ENCODE data around the gene COL6A3. TPM values are rescaled to one million over a fixed set of nuclear protein-coding genes. Genes with fewer than 3 reads are reported as not detected.
A peak's percentile ranks its signal among the peaks of the same experiment; 100 is the strongest.

The COL6A3 gene
- total RNA-seq, 1 donor from 2014 or later, result 645 TPM

DNA sequence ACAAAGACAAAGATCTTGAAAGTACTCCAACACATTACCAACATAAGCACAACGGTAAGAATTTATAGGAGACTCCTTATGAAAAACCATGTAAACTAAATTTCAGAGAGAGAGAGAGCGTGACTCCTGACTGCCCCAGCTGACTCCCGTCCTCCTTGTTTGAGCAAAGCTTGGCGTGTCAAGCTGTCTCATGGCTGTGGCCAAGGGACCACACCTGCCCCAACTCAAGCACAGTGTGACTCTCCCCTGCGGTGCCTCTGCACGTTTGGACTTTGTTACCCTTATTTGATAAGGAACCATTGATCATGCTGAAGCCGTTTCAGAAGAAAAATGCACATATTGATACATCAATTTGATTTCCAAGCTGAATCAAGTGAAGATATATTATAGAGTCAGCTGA is 124.8 kb downstream of the COL6A3 start:
- Mint-ChIP-seq H3K4me3 (no peak overlapping the region), H3K9me3 (peaks cover 10% of the 10 kb centered on the region), H3K36me3 (peaks cover 3% of the 10 kb centered on the region), H3K27ac (peak overlapping the region; percentile 74), H3K27me3 (ENCODE audit: low read depth) (no peaks in the 10 kb centered on the region), H3K4me1 (peaks cover 42% of the 10 kb centered on the region)
- no peak for DNase-seq (ENCODE audit: low spot score in 2 of 2, unreplicated experiment in 2 of 2)
- TF ChIP-seq, protein P1, sequence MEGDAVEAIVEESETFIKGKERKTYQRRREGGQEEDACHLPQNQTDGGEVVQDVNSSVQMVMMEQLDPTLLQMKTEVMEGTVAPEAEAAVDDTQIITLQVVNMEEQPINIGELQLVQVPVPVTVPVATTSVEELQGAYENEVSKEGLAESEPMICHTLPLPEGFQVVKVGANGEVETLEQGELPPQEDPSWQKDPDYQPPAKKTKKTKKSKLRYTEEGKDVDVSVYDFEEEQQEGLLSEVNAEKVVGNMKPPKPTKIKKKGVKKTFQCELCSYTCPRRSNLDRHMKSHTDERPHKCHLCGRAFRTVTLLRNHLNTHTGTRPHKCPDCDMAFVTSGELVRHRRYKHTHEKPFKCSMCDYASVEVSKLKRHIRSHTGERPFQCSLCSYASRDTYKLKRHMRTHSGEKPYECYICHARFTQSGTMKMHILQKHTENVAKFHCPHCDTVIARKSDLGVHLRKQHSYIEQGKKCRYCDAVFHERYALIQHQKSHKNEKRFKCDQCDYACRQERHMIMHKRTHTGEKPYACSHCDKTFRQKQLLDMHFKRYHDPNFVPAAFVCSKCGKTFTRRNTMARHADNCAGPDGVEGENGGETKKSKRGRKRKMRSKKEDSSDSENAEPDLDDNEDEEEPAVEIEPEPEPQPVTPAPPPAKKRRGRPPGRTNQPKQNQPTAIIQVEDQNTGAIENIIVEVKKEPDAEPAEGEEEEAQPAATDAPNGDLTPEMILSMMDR (IDR thresholded peaks at IDR 0.05; ENCODE audit: unreplicated experiment), result no peak

DNA sequence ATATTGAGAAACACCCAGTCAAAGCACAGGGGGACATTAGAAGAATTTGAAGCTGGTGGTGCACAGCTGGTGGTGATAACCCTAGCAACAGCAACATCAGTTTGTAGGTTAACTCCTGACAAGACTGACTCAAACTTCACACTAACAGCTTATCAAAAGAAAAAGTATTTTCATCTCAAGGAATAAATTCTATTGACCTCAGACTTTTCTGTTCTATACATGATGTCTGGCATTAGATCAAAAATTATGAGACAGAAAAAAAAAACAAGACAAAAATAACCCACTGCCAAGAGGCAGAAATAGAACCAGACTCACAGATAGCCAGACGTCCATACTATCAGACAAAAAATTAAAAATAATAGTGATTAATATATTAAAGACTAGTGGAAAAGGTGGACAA is 126.1 kb downstream of the COL6A3 start:
- TF ChIP-seq, protein P1 (IDR thresholded peaks at IDR 0.05; ENCODE audit: unreplicated experiment), result no peak
- H3K4me1 Mint-ChIP-seq, result peaks cover 34% of the 10 kb centered on the region
- peaks cover 10% of the 10 kb centered on the region for H3K9me3 Mint-ChIP-seq
- no peak for DNase-seq (ENCODE audit: low spot score in 2 of 2, unreplicated experiment in 2 of 2)
- no peak overlapping the region for H3K27ac Mint-ChIP-seq
- no peak overlapping the region for H3K4me3 Mint-ChIP-seq
- peaks cover 3% of the 10 kb centered on the region for H3K36me3 Mint-ChIP-seq
- no peaks in the 10 kb centered on the region for H3K27me3 Mint-ChIP-seq (ENCODE audit: low read depth)

DNA sequence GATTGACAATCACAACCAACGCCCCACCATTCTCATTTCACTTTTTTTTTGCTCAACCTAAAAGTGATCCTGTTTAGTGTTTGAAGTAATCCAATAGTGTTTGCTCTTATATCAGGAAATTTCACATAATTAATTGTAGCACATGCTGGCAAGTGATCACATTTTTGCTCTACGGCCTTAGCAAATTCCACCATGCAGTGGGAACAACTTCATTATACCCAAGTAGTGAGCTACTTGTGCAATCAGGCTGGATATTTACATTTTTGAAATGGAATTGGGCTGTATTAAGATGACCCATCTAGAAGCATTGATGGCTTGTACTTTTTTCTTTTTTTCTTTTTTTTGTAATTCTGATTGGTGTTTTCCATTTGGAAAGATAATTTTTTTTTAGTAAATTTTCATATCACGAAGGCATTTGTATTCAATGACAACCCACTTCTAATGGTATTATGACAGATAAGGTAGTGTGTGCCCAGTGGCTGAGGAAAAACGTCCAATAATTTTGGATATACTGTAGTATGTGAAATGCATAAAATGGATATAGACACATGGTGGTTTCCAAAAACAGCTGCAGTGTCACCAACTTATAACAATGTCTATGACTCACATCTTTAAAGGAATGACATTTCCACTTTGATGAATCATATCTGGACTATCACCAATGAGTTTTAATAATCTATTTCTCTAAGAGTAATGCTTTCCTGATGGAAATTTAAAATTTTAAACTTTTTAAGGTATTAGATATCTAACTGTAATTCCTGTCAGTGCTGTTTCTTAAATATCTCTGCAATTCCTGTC is 130.6 kb downstream of the COL6A3 start:
- Mint-ChIP-seq H3K4me1 (peaks cover 39% of the 10 kb centered on the region), H3K36me3 (peaks cover 3% of the 10 kb centered on the region), H3K27me3 (ENCODE audit: low read depth) (no peaks in the 10 kb centered on the region), H3K4me3 (no peak overlapping the region), H3K27ac (no peak overlapping the region), H3K9me3 (peaks cover 10% of the 10 kb centered on the region)
- TF ChIP-seq, protein P1 (IDR thresholded peaks at IDR 0.05; ENCODE audit: unreplicated experiment), result no peak
- DNase-seq (ENCODE audit: low spot score in 2 of 2, unreplicated experiment in 2 of 2), result no peak

DNA sequence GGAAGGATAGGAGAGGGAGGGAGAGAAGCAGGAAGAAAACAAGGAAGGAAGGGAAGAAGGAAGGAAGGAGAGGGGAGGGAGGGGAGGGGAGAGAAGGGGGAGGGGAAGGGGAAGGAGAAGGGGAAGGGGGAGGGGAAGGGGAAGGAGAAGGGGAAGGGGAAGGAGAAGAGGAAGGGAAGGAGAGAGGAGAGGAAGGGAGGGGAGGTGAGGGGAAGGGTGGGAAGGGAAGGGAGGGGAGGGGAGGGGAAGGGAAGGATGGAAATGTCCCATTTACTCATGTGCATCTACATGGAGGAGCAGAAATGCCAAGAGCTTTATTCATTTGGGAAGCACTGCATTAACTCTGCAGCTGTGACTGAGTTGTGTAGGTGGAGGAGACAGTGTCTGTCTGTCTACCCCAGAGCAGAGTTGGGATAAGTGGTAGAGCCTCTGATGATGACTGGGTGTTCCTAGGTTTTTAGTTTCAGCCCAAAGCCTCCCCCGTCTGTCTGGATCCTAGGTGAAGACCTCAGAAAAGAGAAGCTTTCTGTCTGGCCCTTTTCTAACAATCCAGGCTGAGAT is 131.3 kb downstream of the COL6A3 start:
- Mint-ChIP-seq H3K36me3 (peaks cover 3% of the 10 kb centered on the region), H3K9me3 (peaks cover 7% of the 10 kb centered on the region), H3K4me3 (no peak overlapping the region), H3K27me3 (ENCODE audit: low read depth) (no peaks in the 10 kb centered on the region), H3K4me1 (peaks cover 44% of the 10 kb centered on the region), H3K27ac (peak overlapping the region; percentile 79)
- TF ChIP-seq, protein P1 (IDR thresholded peaks at IDR 0.05; ENCODE audit: unreplicated experiment), result no peak
- no peak for DNase-seq (ENCODE audit: low spot score in 2 of 2, unreplicated experiment in 2 of 2)

DNA sequence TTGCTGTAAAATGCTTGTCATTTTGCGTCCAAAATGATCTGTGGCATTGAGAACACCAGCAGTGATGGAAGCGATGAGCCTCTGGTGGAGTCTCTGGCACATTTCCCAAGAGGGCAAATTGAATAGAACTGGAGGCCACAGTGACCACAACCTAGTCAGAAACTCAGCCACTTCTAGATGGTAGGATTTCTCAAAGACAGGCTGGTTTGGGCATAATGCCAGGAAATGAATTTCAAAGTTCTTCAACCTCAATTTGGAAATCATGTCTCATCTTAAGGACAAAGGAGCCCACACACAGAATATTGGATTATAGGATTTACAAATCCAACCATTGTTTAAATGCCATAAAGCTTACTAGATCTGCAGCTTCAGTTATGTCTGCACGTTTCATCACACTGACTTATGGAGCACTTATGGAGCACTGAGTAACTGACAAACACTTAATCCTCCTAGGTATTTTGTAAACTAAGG is 132.1 kb downstream of the COL6A3 start:
- TF ChIP-seq, protein P1 (IDR thresholded peaks at IDR 0.05; ENCODE audit: unreplicated experiment), result no peak
- peaks cover 44% of the 10 kb centered on the region for H3K4me1 Mint-ChIP-seq
- H3K27me3 Mint-ChIP-seq (ENCODE audit: low read depth), result no peaks in the 10 kb centered on the region
- peak overlapping the region; percentile 79 for H3K27ac Mint-ChIP-seq
- H3K9me3 Mint-ChIP-seq, result peaks cover 3% of the 10 kb centered on the region
- DNase-seq (ENCODE audit: low spot score in 2 of 2, unreplicated experiment in 2 of 2), result no peak
- peaks cover 2% of the 10 kb centered on the region for H3K36me3 Mint-ChIP-seq
- H3K4me3 Mint-ChIP-seq, result no peak overlapping the region
